MCF 10A (cell line): ENCODE results near the gene BHLHE40. TPM values are rescaled to one million over a fixed set of nuclear protein-coding genes. Genes with fewer than 3 reads are reported as not detected.

Experiments used
- BruUV-seq: library from RNA; stranded (reverse); fragments of 400-500 nt; replicated peaks from 2 replicates; lab custom pipeline; 2021; lab: Mats Ljungman, UMichigan
- CTCF ChIA-PET: fragments of 300-600 bp; sonication (Branson Sonifier 250); formaldehyde crosslinking; extraction: SDS; loops from one replicate; lab custom pipeline; 2021; ENCODE audit warnings: antibody characterized with exemption, inconsistent platforms; lab: Yijun Ruan, JAX
- POLR2A ChIA-PET: fragments of 300-600, 350-650 bp; sonication (Branson Sonifier 250); formaldehyde crosslinking; extraction: SDS; loops from one replicate; lab custom pipeline; 2020; ENCODE audit warnings: antibody characterized with exemption, inconsistent platforms; lab: Yijun Ruan, JAX
- DNase-seq: peaks from one replicate; pipeline ENCODE4 v3.0.0-alpha.2; 2018; ENCODE audit not compliant: unreplicated experiment
- H3K27ac Mint-ChIP-seq: one replicate; pipeline ENCODE4 v1.8.0; 2022; ENCODE audit warnings: mild to moderate bottlenecking, low read depth, mixed read lengths; ENCODE audit not compliant: unreplicated experiment
- H3K27me3 Mint-ChIP-seq: one replicate; pipeline ENCODE4 v1.8.0; 2022; ENCODE audit warnings: mixed read lengths; ENCODE audit not compliant: insufficient read depth, unreplicated experiment
- H3K36me3 Mint-ChIP-seq: one replicate; pipeline ENCODE4 v1.8.0; 2022; ENCODE audit warnings: mild to moderate bottlenecking, moderate library complexity, mixed read lengths; ENCODE audit not compliant: insufficient read depth, unreplicated experiment
- H3K4me1 Mint-ChIP-seq: one replicate; pipeline ENCODE4 v1.8.0; 2022; ENCODE audit warnings: mixed read lengths; ENCODE audit not compliant: insufficient read depth, unreplicated experiment
- H3K4me3 Mint-ChIP-seq: one replicate; pipeline ENCODE4 v1.8.0; 2022; ENCODE audit warnings: mild to moderate bottlenecking, moderate library complexity, mixed read lengths; ENCODE audit not compliant: unreplicated experiment
- H3K9me3 Mint-ChIP-seq: one replicate; pipeline ENCODE4 v1.8.0; 2022; ENCODE audit warnings: mixed read lengths; ENCODE audit not compliant: unreplicated experiment
- CTCF ChIP-seq: fragments of 200-600 bp; IDR thresholded peaks from one replicate; pipeline ENCODE4 v1.8.0; 2022; ENCODE audit warnings: antibody characterized with exemption, mild to moderate bottlenecking; ENCODE audit not compliant: unreplicated experiment
- intact Hi-C: fragments of 100-400 bp; cut with micrococcal nuclease; formaldehyde crosslinking; loops from 2 replicates; pipeline ENCODE4 v1.14.1; 2022
- total RNA-seq: library from RNA; stranded (reverse); gene quantifications from 2 replicates; pipeline ENCODE4 v1.2.3, GENCODE V29; 2022

Gene BHLHE40
- total RNA-seq, 1 experiment from 2014 or later, result 16.8 TPM

- Mint-ChIP-seq H3K27ac (no peak overlapping the region), H3K4me1 (peaks cover 26% of the 10 kb centered on the region), H3K27me3 (no peaks in the 10 kb centered on the region), H3K9me3 (no peaks in the 10 kb centered on the region), H3K36me3 (no peaks in the 10 kb centered on the region), H3K4me3 (no peak overlapping the region)
- intact Hi-C loops, result no loop called here
- CTCF ChIA-PET, result interaction anchor here (0.8 to 0.9 kb wide), 3 partner anchors 18 to 22 kb away, joined by 3 to 6 read pairs (median 3); no protein-coding TSS in a partner anchor
- no TSS peak for BruUV-seq
- POLR2A ChIA-PET, result interaction anchor here (0.6 to 2.6 kb wide), 6 partner anchors 9 to 197 kb away, joined by 4 to 24 read pairs (median 8); no protein-coding TSS in a partner anchor
- DNase-seq, result peak; percentile 89
- no peak for TF ChIP-seq CTCF
Observed at GRCh38 chr3:4999531-5000184, 20.4 kb downstream of the BHLHE40 start.

- no peak for DNase-seq
- Mint-ChIP-seq H3K36me3 (no peaks in the 10 kb centered on the region), H3K27me3 (no peaks in the 10 kb centered on the region), H3K4me1 (peaks cover 25% of the 10 kb centered on the region), H3K27ac (no peak overlapping the region), H3K9me3 (no peaks in the 10 kb centered on the region), H3K4me3 (no peak overlapping the region)
- BruUV-seq, result no TSS peak
- ChIA-PET POLR2A (interaction anchor here (0.6 to 2.6 kb wide), 4 partner anchors 12 to 120 kb away, joined by 4 to 24 read pairs (median 6); no protein-coding TSS in a partner anchor), CTCF (interaction anchor here (0.7 to 1.9 kb wide), 3 partner anchors 10 to 17 kb away, joined by 3 to 6 read pairs (median 3); no protein-coding TSS in a partner anchor)
- TF ChIP-seq CTCF, result no peak
- intact Hi-C loops, result no loop called here
Observed at GRCh38 chr3:5001135-5001534, 21.9 kb downstream of the BHLHE40 start.

GRCh38 chr3:5001805-5002173 lies 22.6 kb downstream of the BHLHE40 start:
- DNase-seq, result no peak
- intact Hi-C loops, result no loop called here
- Mint-ChIP-seq H3K9me3 (no peaks in the 10 kb centered on the region), H3K36me3 (no peaks in the 10 kb centered on the region), H3K4me1 (peaks cover 22% of the 10 kb centered on the region), H3K27ac (no peak overlapping the region), H3K27me3 (no peaks in the 10 kb centered on the region), H3K4me3 (no peak overlapping the region)
- POLR2A ChIA-PET, result interaction anchor here (0.8 kb wide), 1 partner anchor 15 kb away, joined by 3 read pairs; no protein-coding TSS in a partner anchor
- no TSS peak for BruUV-seq
- CTCF ChIA-PET, result interaction anchor here (0.6 to 1.9 kb wide), 4 partner anchors 10 to 291 kb away, joined by 3 to 6 read pairs (median 4); no protein-coding TSS in a partner anchor
- TF ChIP-seq CTCF, result no peak

GRCh38 chr3:5002174-5002870 lies 23.1 kb downstream of the BHLHE40 start:
- TF ChIP-seq CTCF, result no peak
- intact Hi-C loops, result no loop called here
- Mint-ChIP-seq H3K27me3 (no peaks in the 10 kb centered on the region), H3K4me1 (peaks cover 22% of the 10 kb centered on the region), H3K4me3 (no peak overlapping the region), H3K9me3 (no peaks in the 10 kb centered on the region), H3K27ac (no peak overlapping the region), H3K36me3 (no peaks in the 10 kb centered on the region)
- ChIA-PET CTCF (interaction anchor here (0.6 to 1.9 kb wide), 5 partner anchors 14 to 1850 kb away, joined by 3 to 6 read pairs (median 4); no protein-coding TSS in a partner anchor), POLR2A (interaction anchor here (0.8 kb wide), 1 partner anchor 14 kb away, joined by 3 read pairs; no protein-coding TSS in a partner anchor)
- BruUV-seq, result no TSS peak
- no peak for DNase-seq
